Nephron progenitor cell (in vitro differentiated cells): ENCODE data around the gene RNGTT.

Experiments
- DNase-seq: peaks from one replicate; pipeline ENCODE4 v3.0.0; 2021
- H3K27ac Mint-ChIP-seq: 2 replicates; pipeline ENCODE4 v1.8.0; 2021; ENCODE audit warnings: mild to moderate bottlenecking, moderate library complexity, mixed read lengths
- H3K27me3 Mint-ChIP-seq: 2 replicates; pipeline ENCODE4 v1.8.0; 2021; ENCODE audit warnings: mild to moderate bottlenecking, low read depth, mixed read lengths; ENCODE audit not compliant: poor library complexity
- H3K36me3 Mint-ChIP-seq: 2 replicates; pipeline ENCODE4 v1.8.0; 2021; ENCODE audit warnings: low read depth, mixed read lengths
- H3K4me1 Mint-ChIP-seq: 2 replicates; pipeline ENCODE4 v1.8.0; 2021; ENCODE audit warnings: mixed read lengths
- H3K4me3 Mint-ChIP-seq: 2 replicates; pipeline ENCODE4 v1.8.0; 2021; ENCODE audit warnings: mild to moderate bottlenecking, moderate library complexity, mixed read lengths
- H3K9me3 Mint-ChIP-seq: 2 replicates; pipeline ENCODE4 v1.8.0; 2021; ENCODE audit warnings: mild to moderate bottlenecking, moderate library complexity, mixed read lengths
- TF ChIP-seq, protein P1 (sequence below): fragments of 200-600 bp; sonication (generic); IDR thresholded peaks from 2 replicates; pipeline ENCODE4 v1.5.0; 2021; ENCODE audit warnings: antibody characterized with exemption

The RNGTT gene

DNA sequence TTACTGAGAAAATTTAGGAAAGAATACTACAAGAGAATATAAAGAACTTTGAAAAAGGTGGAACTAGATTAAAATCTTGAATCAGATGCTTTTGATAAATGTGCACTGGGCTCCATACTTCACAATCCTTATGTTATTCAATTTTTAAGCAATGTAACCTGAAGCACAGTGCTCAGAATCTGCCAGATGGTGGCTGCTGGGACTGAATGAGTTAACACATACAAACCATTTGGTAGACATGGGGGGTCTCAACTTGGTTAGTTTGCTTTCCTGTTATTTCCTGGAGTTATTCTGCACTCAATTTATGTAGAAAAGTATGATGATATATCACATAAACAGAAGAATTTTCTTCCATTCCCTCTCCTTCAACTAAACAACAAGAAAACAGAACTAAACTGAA lies 326.5 kb downstream of the RNGTT start:
- no peak overlapping the region for H3K4me3 Mint-ChIP-seq
- no peaks in the 10 kb centered on the region for H3K9me3 Mint-ChIP-seq
- H3K27ac Mint-ChIP-seq, result no peak overlapping the region
- H3K27me3 Mint-ChIP-seq, result no peaks in the 10 kb centered on the region
- DNase-seq, result no peak
- H3K36me3 Mint-ChIP-seq, result no peaks in the 10 kb centered on the region
- H3K4me1 Mint-ChIP-seq, result peaks cover 18% of the 10 kb centered on the region
- TF ChIP-seq, protein P1, sequence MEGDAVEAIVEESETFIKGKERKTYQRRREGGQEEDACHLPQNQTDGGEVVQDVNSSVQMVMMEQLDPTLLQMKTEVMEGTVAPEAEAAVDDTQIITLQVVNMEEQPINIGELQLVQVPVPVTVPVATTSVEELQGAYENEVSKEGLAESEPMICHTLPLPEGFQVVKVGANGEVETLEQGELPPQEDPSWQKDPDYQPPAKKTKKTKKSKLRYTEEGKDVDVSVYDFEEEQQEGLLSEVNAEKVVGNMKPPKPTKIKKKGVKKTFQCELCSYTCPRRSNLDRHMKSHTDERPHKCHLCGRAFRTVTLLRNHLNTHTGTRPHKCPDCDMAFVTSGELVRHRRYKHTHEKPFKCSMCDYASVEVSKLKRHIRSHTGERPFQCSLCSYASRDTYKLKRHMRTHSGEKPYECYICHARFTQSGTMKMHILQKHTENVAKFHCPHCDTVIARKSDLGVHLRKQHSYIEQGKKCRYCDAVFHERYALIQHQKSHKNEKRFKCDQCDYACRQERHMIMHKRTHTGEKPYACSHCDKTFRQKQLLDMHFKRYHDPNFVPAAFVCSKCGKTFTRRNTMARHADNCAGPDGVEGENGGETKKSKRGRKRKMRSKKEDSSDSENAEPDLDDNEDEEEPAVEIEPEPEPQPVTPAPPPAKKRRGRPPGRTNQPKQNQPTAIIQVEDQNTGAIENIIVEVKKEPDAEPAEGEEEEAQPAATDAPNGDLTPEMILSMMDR, result no peak

DNA sequence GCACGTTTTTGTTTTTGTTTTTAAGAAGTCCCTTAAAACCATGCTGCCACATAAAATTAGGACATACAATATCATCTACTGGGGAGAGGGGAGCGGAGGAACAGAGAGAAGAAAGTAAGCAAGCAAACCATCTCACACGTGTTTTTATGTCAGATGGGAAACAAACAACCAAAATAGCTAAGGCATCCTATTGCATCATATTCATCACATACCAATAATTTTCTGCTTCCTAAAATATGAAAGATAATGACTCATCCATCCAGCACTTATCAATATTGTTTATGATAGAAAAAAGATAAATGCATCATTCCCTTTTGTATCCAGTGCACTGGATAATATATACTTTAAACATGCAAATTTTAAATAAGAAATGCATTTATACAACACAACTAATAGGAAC lies 329.6 kb downstream of the RNGTT start:
- no peak overlapping the region for H3K27ac Mint-ChIP-seq
- DNase-seq, result no peak
- no peak overlapping the region for H3K4me3 Mint-ChIP-seq

DNA sequence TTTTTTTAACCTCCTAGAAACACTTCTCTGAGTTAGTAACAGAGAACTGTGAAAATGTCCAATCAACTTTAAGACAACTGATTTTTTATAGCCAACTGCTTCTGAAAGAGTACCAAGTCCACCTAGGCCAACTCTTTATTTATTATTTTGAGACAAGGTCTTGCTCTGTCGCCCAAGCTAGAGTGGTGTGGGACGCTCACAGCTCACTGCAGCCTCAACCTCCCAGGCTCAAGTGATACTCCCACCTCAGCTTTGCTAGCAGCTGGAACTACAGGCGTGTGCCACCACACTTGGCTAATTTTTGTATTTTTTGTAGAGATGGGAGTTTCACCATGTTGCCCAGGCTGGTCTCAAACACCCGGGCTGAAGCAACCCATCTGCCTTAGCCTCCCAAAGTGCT lies 331.6 kb downstream of the RNGTT start:
- Mint-ChIP-seq H3K4me1 (peaks cover 23% of the 10 kb centered on the region), H3K27me3 (peaks cover 3% of the 10 kb centered on the region), H3K9me3 (no peaks in the 10 kb centered on the region), H3K4me3 (no peak overlapping the region), H3K36me3 (no peaks in the 10 kb centered on the region), H3K27ac (peak overlapping the region; percentile 34)
- DNase-seq, result peak; percentile 6
- TF ChIP-seq, protein P1, result no peak

More for the DNA sequence above, 329.6 kb downstream of the RNGTT start:
- H3K9me3 Mint-ChIP-seq, result no peaks in the 10 kb centered on the region
- H3K4me1 Mint-ChIP-seq, result peaks cover 26% of the 10 kb centered on the region
- peaks cover 3% of the 10 kb centered on the region for H3K27me3 Mint-ChIP-seq
- no peaks in the 10 kb centered on the region for H3K36me3 Mint-ChIP-seq
- TF ChIP-seq, protein P1, result no peak

DNA sequence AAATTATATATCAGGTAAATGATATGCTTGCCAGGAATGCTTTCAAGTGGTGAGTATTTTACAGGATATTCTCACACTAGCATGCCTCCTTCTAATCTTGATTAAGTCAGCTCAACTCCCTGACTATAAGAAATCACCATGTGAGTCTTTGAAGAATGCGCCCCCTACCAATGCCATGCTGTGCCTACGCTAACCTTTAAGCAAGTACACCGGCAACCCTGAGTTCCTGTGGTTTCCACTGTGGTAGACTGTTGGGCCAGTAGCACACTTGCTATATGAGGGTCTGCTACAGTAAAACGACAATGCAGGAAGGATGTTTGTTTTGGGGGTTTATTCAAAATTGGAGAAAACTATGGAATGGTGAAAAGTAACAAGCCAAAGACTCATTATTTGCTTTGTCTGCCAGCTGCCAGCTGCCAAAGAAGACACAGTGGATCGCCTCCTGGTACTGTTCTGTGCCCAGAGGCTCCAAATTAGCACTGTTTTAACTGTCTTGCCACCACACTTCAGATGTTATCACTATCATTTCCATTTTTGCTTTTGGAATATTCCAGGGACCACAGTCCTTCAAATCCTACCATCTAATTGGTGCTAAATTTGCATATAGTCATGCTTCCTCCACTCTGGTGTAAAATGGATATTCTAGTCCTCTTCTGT lies 333.5 kb downstream of the RNGTT start:
- H3K36me3 Mint-ChIP-seq, result no peaks in the 10 kb centered on the region
- DNase-seq, result no peak
- peaks cover 21% of the 10 kb centered on the region for H3K4me1 Mint-ChIP-seq
- TF ChIP-seq, protein P1, result no peak
- H3K4me3 Mint-ChIP-seq, result no peak overlapping the region
- no peaks in the 10 kb centered on the region for H3K9me3 Mint-ChIP-seq
- peaks cover 3% of the 10 kb centered on the region for H3K27me3 Mint-ChIP-seq
- H3K27ac Mint-ChIP-seq, result no peak overlapping the region

DNA sequence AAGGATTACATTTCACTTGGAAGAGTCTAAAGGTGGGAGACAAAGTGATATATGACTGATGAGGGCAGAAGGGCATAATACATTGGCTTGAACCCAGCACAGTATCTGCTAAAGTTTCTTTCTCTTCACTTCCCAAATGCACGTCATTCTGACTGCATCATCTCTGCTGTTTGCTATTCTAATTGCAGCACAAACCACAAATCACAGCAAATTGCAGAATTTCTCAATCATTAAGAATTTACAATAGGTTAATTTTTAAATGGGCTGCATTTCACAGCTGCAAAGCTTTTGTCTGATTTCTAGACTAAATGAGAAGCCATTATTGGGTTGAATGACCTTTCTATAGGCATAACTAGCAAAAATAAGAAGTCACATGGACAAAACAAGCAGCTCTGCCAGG lies 337.0 kb downstream of the RNGTT start:
- H3K9me3 Mint-ChIP-seq, result no peaks in the 10 kb centered on the region
- H3K27me3 Mint-ChIP-seq, result peaks cover 6% of the 10 kb centered on the region
- no peaks in the 10 kb centered on the region for H3K36me3 Mint-ChIP-seq
- DNase-seq, result no peak
- TF ChIP-seq, protein P1, result no peak
- H3K27ac Mint-ChIP-seq, result no peak overlapping the region
- no peak overlapping the region for H3K4me3 Mint-ChIP-seq
- peaks cover 23% of the 10 kb centered on the region for H3K4me1 Mint-ChIP-seq

DNA sequence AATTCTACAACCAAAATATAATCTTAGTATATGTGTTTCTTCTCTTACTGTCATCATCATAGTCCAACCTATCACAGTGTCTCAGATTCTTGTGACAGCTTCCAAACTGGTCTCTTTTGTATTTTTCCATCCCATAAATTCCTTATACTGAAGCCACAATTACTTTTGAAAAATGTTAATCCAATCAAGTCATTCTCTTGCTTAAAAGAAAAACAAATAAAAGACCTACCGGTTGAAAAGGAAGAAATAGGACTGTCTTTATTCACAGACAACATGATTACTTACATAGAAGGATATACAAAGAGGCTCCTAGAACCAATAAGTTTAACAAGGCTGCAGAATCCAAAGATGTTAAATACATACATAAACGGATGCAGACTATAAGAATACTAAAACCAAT lies 339.9 kb downstream of the RNGTT start:
- Mint-ChIP-seq H3K9me3 (no peaks in the 10 kb centered on the region), H3K4me1 (peaks cover 19% of the 10 kb centered on the region), H3K36me3 (no peaks in the 10 kb centered on the region), H3K4me3 (no peak overlapping the region), H3K27ac (no peak overlapping the region), H3K27me3 (peaks cover 3% of the 10 kb centered on the region)
- no peak for DNase-seq
- TF ChIP-seq, protein P1, result no peak
